ENCODE data around the gene CAMK2G.

CAMK2G gene

GRCh38 chr10:73841526-73842285 lies 32.6 kb downstream of the CAMK2G start:
- no peaks in the 10 kb centered on the region for H3F3A ChIP-seq (ENCODE audit: control insufficient read depth, insufficient read depth)
- no peaks in the 10 kb centered on the region for H3K9me2 ChIP-seq (replicated peaks; ENCODE audit: control insufficient read depth, low read length)
- H3K27me3 ChIP-seq (ENCODE audit: control insufficient read depth, low read length), result no peaks in the 10 kb centered on the region
- H3K9me3 ChIP-seq (ENCODE audit: control insufficient read depth, insufficient read depth, low read length), result no peaks in the 10 kb centered on the region
- no peak overlapping the region for H3K27ac ChIP-seq (ENCODE audit: low read depth, low read length)
- no peaks in the 10 kb centered on the region for H4K20me1 ChIP-seq (ENCODE audit: control insufficient read depth, insufficient read depth, low read depth, low read length)
- H3K36me3 ChIP-seq (ENCODE audit: control insufficient read depth, low read length), result peaks cover 3% of the 10 kb centered on the region; the same call in 1 of the 2 replicates
- no peak overlapping the region for H3K4me3 ChIP-seq (ENCODE audit: low read length)
- H3K4me2 ChIP-seq (ENCODE audit: low read length), result no peak overlapping the region
- no peaks in the 10 kb centered on the region for H3K4me1 ChIP-seq (ENCODE audit: control insufficient read depth, low read length)
- TF ChIP-seq EZH2phosphoT487 (IDR thresholded peaks at IDR 0.05; ENCODE audit: borderline replicate concordance, low read length), result no peak
- TF ChIP-seq, protein P1, sequence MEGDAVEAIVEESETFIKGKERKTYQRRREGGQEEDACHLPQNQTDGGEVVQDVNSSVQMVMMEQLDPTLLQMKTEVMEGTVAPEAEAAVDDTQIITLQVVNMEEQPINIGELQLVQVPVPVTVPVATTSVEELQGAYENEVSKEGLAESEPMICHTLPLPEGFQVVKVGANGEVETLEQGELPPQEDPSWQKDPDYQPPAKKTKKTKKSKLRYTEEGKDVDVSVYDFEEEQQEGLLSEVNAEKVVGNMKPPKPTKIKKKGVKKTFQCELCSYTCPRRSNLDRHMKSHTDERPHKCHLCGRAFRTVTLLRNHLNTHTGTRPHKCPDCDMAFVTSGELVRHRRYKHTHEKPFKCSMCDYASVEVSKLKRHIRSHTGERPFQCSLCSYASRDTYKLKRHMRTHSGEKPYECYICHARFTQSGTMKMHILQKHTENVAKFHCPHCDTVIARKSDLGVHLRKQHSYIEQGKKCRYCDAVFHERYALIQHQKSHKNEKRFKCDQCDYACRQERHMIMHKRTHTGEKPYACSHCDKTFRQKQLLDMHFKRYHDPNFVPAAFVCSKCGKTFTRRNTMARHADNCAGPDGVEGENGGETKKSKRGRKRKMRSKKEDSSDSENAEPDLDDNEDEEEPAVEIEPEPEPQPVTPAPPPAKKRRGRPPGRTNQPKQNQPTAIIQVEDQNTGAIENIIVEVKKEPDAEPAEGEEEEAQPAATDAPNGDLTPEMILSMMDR (IDR thresholded peaks at IDR 0.05; ENCODE audit: low read depth, low read length, poor library complexity, severe bottlenecking), result no peak
- no peaks in the 10 kb centered on the region for H3K79me2 ChIP-seq (ENCODE audit: control insufficient read depth, low read length)

DNA sequence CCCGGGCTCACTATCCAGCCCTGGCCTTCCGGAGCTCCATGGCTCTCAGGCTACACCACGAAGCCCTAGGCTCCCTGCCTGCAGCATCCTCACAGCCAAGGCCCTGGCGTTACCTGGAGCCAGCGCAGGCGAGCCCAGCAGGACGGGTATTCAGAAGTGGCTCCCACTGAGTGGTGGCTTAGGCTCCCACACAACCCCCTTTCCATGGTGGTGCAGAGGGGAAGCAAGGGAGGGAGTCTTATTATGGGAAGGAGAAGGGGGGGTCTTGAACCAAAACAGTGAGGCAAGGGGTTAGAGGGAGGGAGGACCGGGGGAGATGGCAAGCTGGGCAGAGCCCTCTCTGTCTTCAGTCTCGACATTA lies 33.3 kb downstream of the CAMK2G start:
- Histone ChIP-seq H3K9me2 (replicated peaks; ENCODE audit: control insufficient read depth, low read length) (no peaks in the 10 kb centered on the region), H3K9me3 (ENCODE audit: control insufficient read depth, insufficient read depth, low read length) (no peaks in the 10 kb centered on the region), H3K79me2 (ENCODE audit: control insufficient read depth, low read length) (no peaks in the 10 kb centered on the region), H3K27ac (ENCODE audit: low read depth, low read length) (no peak overlapping the region), H3K27me3 (ENCODE audit: control insufficient read depth, low read length) (no peaks in the 10 kb centered on the region), H3K36me3 (ENCODE audit: control insufficient read depth, low read length) (no peaks in the 10 kb centered on the region), H3K4me2 (ENCODE audit: low read length) (no peak overlapping the region), H3F3A (ENCODE audit: control insufficient read depth, insufficient read depth) (no peaks in the 10 kb centered on the region), H3K4me1 (ENCODE audit: control insufficient read depth, low read length) (no peaks in the 10 kb centered on the region), H3K4me3 (ENCODE audit: low read length) (no peak overlapping the region), H4K20me1 (ENCODE audit: control insufficient read depth, insufficient read depth, low read depth, low read length) (no peaks in the 10 kb centered on the region)
- TF ChIP-seq, protein P1 (IDR thresholded peaks at IDR 0.05; ENCODE audit: low read depth, low read length, poor library complexity, severe bottlenecking), result no peak
- no peak for TF ChIP-seq EZH2phosphoT487 (IDR thresholded peaks at IDR 0.05; ENCODE audit: borderline replicate concordance, low read length)

DNA sequence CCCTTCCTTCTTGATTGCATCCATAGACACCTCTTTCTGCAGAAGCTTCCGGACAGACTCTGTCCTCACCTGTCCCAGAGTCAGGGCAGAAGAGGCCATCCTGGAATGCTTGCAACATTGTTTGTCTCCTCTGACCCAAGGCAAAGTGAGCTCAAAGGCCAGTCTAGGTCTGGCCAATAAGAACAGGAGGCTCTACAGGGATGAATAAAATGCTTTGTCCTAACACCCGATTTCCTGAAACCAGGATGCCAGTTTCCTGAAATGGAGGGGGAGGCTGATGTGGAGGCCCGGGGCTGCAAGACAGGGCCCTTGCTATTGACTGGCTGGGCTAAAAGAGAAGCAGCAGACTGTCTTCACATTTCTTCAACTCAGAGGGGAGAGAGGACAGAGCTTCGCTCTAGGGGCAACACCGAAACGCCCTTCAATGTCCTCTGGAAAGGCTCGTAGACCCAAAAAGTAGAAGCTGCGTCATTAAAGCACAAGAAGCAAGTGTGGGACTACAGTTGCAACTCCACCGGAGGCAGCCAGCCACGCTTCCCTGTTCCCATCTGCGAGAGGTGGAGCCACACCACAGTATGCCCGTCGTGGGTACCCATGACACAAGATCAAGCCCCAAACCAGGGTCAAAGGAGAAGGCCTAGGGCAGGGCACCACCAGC lies 33.8 kb downstream of the CAMK2G start:
- Histone ChIP-seq H3K4me3 (ENCODE audit: low read length) (no peak overlapping the region), H3K79me2 (ENCODE audit: control insufficient read depth, low read length) (no peaks in the 10 kb centered on the region), H4K20me1 (ENCODE audit: control insufficient read depth, insufficient read depth, low read depth, low read length) (no peaks in the 10 kb centered on the region), H3K9me2 (replicated peaks; ENCODE audit: control insufficient read depth, low read length) (no peaks in the 10 kb centered on the region), H3K36me3 (ENCODE audit: control insufficient read depth, low read length) (no peaks in the 10 kb centered on the region), H3K4me1 (ENCODE audit: control insufficient read depth, low read length) (no peaks in the 10 kb centered on the region), H3K27me3 (ENCODE audit: control insufficient read depth, low read length) (no peaks in the 10 kb centered on the region), H3K4me2 (ENCODE audit: low read length) (no peak overlapping the region), H3F3A (ENCODE audit: control insufficient read depth, insufficient read depth) (no peaks in the 10 kb centered on the region), H3K27ac (ENCODE audit: low read depth, low read length) (no peak overlapping the region), H3K9me3 (ENCODE audit: control insufficient read depth, insufficient read depth, low read length) (no peaks in the 10 kb centered on the region)
- TF ChIP-seq EZH2phosphoT487 (IDR thresholded peaks at IDR 0.05; ENCODE audit: borderline replicate concordance, low read length), result no peak
- TF ChIP-seq, protein P1 (IDR thresholded peaks at IDR 0.05; ENCODE audit: low read depth, low read length, poor library complexity, severe bottlenecking), result no peak

All from DOHH2 (cell line).